ENCODE measurements around the gene IL37. TPM values are rescaled to one million over a fixed set of nuclear protein-coding genes. Genes with fewer than 3 reads are reported as not detected.

IL37 gene
- total RNA-seq (2014; rRNA removed; shearing (Covaris generic); ENCODE audit: low replicate concordance): not detected in 2 replicates

GRCh38 chr2:112910865-112911264, at the start of gene IL37:
Gene IL37, plus strand, starts transcription at chr2:112911165. Its CDS starts 1,848 bp downstream, at chr2:112913013.
- Histone ChIP-seq H3K79me2 (ENCODE audit: low read length) (no peaks in the 10 kb centered on the region), H2AFZ (ENCODE audit: low read length) (no peak within 1 kb of the TSS), H3K4me2 (ENCODE audit: low read depth, low read length, poor library complexity, severe bottlenecking) (no peak within 1 kb of the TSS), H3K36me3 (ENCODE audit: insufficient read depth, low read length) (no peaks in the 10 kb centered on the region), H4K20me1 (ENCODE audit: insufficient read depth, low read depth, low read length) (no peaks in the 10 kb centered on the region), H3K27me3 (ENCODE audit: low read length) (no peaks in the 10 kb centered on the region), H3K9me3 (ENCODE audit: low read length) (no peaks in the 10 kb centered on the region), H3K4me3 (ENCODE audit: low read length) (no peak within 1 kb of the TSS), H3K27ac (ENCODE audit: low read length) (no peak within 1 kb of the TSS), H3K4me1 (ENCODE audit: low read length) (no peaks in the 10 kb centered on the region), H3K9me2 (replicated peaks; ENCODE audit: insufficient read depth, low read length) (no peaks in the 10 kb centered on the region), H3K9ac (ENCODE audit: low read length) (no peak within 1 kb of the TSS)
- no peak for DNase-seq

- no peaks in the 10 kb centered on the region for H3K27me3 ChIP-seq (ENCODE audit: low read length)
- no peak overlapping the region for H3K4me2 ChIP-seq (ENCODE audit: low read depth, low read length, poor library complexity, severe bottlenecking)
- H2AFZ ChIP-seq (ENCODE audit: low read length): no peak overlapping the region
- no peak for DNase-seq
- H3K79me2 ChIP-seq (ENCODE audit: low read length): no peaks in the 10 kb centered on the region
- H3K27ac ChIP-seq (ENCODE audit: low read length): no peak overlapping the region
- no peak overlapping the region for H3K4me3 ChIP-seq (ENCODE audit: low read length)
- H3K9me2 ChIP-seq (replicated peaks; ENCODE audit: insufficient read depth, low read length): no peaks in the 10 kb centered on the region
- H3K9me3 ChIP-seq (ENCODE audit: low read length): peaks cover 3% of the 10 kb centered on the region; the same call in 1 of the 2 replicates
- no peaks in the 10 kb centered on the region for H4K20me1 ChIP-seq (ENCODE audit: insufficient read depth, low read depth, low read length)
- H3K36me3 ChIP-seq (ENCODE audit: insufficient read depth, low read length): no peaks in the 10 kb centered on the region
- no peak overlapping the region for H3K9ac ChIP-seq (ENCODE audit: low read length)
- H3K4me1 ChIP-seq (ENCODE audit: low read length): no peaks in the 10 kb centered on the region
Observed at GRCh38 chr2:112864072-112864471, 46.9 kb upstream of the IL37 start.

GRCh38 chr2:112866128-112866835, 44.7 kb upstream of the IL37 start:
- H3K9ac ChIP-seq (ENCODE audit: low read length): no peak overlapping the region
- no peaks in the 10 kb centered on the region for H4K20me1 ChIP-seq (ENCODE audit: insufficient read depth, low read depth, low read length)
- no peaks in the 10 kb centered on the region for H3K36me3 ChIP-seq (ENCODE audit: insufficient read depth, low read length)
- H3K9me3 ChIP-seq (ENCODE audit: low read length): no peaks in the 10 kb centered on the region
- no peak overlapping the region for H2AFZ ChIP-seq (ENCODE audit: low read length)
- no peak for DNase-seq
- no peak overlapping the region for H3K27ac ChIP-seq (ENCODE audit: low read length)
- no peaks in the 10 kb centered on the region for H3K27me3 ChIP-seq (ENCODE audit: low read length)
- no peaks in the 10 kb centered on the region for H3K79me2 ChIP-seq (ENCODE audit: low read length)
- no peaks in the 10 kb centered on the region for H3K4me1 ChIP-seq (ENCODE audit: low read length)
- H3K9me2 ChIP-seq (replicated peaks; ENCODE audit: insufficient read depth, low read length): no peaks in the 10 kb centered on the region
- H3K4me2 ChIP-seq (ENCODE audit: low read depth, low read length, poor library complexity, severe bottlenecking): no peak overlapping the region
- no peak overlapping the region for H3K4me3 ChIP-seq (ENCODE audit: low read length)

DNA sequence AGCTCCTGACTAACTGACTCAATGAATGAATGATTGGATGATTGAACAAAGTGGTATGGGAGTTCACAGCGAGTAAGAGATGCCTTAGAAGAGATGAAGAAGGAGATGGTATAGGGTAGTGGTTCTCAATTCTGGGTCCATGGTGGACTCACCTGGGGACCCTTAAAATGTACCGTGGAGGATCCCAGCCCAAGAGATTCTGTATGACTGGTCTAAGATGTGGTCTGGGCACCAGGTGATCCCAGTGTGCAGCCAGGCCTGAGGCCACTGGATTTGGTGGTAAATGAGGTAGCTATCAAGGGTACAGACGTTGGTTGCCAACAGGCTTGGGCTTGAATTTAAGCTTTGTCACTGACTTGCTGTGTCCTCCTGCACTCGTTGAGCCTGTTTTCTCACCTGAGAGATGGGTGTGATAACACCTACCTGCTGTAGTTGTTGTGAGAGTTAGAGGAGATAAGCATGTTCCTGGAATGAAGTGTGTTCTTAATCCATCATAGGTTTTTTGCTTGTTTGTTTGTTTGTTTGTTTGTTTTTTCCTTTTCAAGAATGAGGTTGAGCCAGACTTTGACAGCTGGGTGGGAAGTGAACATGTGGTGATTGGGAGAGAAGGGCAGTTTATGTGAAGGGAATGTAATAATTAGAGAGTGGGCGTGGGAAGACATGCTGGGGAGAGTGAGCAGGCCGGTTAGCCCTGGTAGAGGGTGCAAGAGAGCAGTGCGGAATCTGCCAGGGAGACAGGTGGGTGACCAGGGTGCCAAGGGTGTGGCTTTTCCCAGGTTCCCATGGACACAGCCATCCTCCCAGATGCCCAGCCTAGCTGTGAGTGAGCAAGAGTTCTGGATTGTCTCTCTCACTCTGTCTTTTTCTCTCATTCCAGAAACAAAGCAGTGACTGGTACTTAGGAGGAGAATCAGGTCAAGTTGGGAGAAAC, 43.0 kb upstream of the IL37 start:
- no peak for DNase-seq
- Histone ChIP-seq H3K36me3 (ENCODE audit: insufficient read depth, low read length) (no peaks in the 10 kb centered on the region), H2AFZ (ENCODE audit: low read length) (no peak overlapping the region), H3K79me2 (ENCODE audit: low read length) (no peaks in the 10 kb centered on the region), H3K27ac (ENCODE audit: low read length) (no peak overlapping the region), H3K4me3 (ENCODE audit: low read length) (no peak overlapping the region), H3K4me2 (ENCODE audit: low read depth, low read length, poor library complexity, severe bottlenecking) (no peak overlapping the region), H3K9me2 (replicated peaks; ENCODE audit: insufficient read depth, low read length) (no peaks in the 10 kb centered on the region), H3K4me1 (ENCODE audit: low read length) (no peaks in the 10 kb centered on the region), H3K9ac (ENCODE audit: low read length) (no peak overlapping the region), H3K9me3 (ENCODE audit: low read length) (no peaks in the 10 kb centered on the region), H4K20me1 (ENCODE audit: insufficient read depth, low read depth, low read length) (no peaks in the 10 kb centered on the region), H3K27me3 (ENCODE audit: low read length) (no peaks in the 10 kb centered on the region)

- H3K4me1 ChIP-seq (ENCODE audit: low read length): no peaks in the 10 kb centered on the region
- H3K9ac ChIP-seq (ENCODE audit: low read length): no peak overlapping the region
- no peaks in the 10 kb centered on the region for H3K36me3 ChIP-seq (ENCODE audit: insufficient read depth, low read length)
- no peaks in the 10 kb centered on the region for H3K9me3 ChIP-seq (ENCODE audit: low read length)
- H3K4me3 ChIP-seq (ENCODE audit: low read length): no peak overlapping the region
- no peak overlapping the region for H3K27ac ChIP-seq (ENCODE audit: low read length)
- no peak overlapping the region for H2AFZ ChIP-seq (ENCODE audit: low read length)
- no peaks in the 10 kb centered on the region for H3K79me2 ChIP-seq (ENCODE audit: low read length)
- no peaks in the 10 kb centered on the region for H3K9me2 ChIP-seq (replicated peaks; ENCODE audit: insufficient read depth, low read length)
- no peaks in the 10 kb centered on the region for H4K20me1 ChIP-seq (ENCODE audit: insufficient read depth, low read depth, low read length)
- no peak for DNase-seq
- no peaks in the 10 kb centered on the region for H3K27me3 ChIP-seq (ENCODE audit: low read length)
- no peak overlapping the region for H3K4me2 ChIP-seq (ENCODE audit: low read depth, low read length, poor library complexity, severe bottlenecking)
Observed at GRCh38 chr2:112869258-112869842, 41.6 kb upstream of the IL37 start.

DNA sequence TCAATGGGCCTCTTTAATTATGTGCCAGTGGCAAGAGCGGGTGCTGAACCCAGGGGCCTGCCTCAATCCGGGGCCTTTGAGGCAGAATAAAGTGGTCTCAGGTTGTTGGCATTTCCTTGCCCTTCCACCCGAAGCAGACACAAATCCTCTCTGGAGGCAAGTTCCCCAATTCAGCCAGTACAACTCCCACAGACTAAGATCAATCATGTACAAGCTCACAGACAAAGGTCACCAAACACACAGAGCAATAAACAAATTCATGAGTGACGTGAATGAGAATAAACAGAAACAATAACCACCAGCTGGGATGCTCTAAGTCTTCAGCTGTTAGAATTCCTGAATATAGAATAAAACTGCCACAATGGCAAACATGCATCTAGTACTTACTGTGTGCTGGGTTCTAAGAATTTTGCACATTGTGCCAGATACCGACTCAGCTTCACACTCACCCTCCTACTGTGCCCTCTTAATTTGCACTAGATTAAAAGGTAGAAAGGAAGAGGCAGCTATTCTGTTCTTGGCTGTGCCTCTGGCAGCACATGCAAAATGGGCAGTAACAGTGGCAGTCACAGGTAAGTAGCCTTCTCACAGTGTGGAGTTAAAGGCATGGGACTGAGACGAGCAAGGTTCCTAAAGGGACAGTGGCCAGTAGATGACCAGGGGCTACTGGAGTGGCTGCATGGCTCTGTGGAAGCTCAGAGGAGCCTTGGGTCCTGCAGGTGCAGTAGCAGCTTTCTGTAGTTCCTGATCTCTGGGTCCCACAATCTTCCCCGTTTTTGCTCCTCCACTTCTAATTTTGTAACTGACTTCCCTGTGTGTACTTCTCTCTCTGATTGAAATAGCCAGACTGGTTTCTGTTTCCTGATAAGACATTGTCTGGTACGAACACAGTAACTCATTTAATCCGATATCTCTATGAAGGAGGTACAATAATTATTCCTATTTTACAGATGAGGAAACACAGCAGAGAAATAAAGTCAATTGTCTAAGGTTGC, 39.8 kb upstream of the IL37 start:
- no peak for DNase-seq
- Histone ChIP-seq H3K36me3 (ENCODE audit: insufficient read depth, low read length) (no peaks in the 10 kb centered on the region), H3K4me1 (ENCODE audit: low read length) (no peaks in the 10 kb centered on the region), H3K79me2 (ENCODE audit: low read length) (no peaks in the 10 kb centered on the region), H3K9me3 (ENCODE audit: low read length) (no peaks in the 10 kb centered on the region), H3K4me2 (ENCODE audit: low read depth, low read length, poor library complexity, severe bottlenecking) (no peak overlapping the region), H2AFZ (ENCODE audit: low read length) (no peak overlapping the region), H3K4me3 (ENCODE audit: low read length) (no peak overlapping the region), H3K9ac (ENCODE audit: low read length) (no peak overlapping the region), H3K9me2 (replicated peaks; ENCODE audit: insufficient read depth, low read length) (no peaks in the 10 kb centered on the region), H4K20me1 (ENCODE audit: insufficient read depth, low read depth, low read length) (no peaks in the 10 kb centered on the region), H3K27ac (ENCODE audit: low read length) (no peak overlapping the region), H3K27me3 (ENCODE audit: low read length) (no peaks in the 10 kb centered on the region)

DNA sequence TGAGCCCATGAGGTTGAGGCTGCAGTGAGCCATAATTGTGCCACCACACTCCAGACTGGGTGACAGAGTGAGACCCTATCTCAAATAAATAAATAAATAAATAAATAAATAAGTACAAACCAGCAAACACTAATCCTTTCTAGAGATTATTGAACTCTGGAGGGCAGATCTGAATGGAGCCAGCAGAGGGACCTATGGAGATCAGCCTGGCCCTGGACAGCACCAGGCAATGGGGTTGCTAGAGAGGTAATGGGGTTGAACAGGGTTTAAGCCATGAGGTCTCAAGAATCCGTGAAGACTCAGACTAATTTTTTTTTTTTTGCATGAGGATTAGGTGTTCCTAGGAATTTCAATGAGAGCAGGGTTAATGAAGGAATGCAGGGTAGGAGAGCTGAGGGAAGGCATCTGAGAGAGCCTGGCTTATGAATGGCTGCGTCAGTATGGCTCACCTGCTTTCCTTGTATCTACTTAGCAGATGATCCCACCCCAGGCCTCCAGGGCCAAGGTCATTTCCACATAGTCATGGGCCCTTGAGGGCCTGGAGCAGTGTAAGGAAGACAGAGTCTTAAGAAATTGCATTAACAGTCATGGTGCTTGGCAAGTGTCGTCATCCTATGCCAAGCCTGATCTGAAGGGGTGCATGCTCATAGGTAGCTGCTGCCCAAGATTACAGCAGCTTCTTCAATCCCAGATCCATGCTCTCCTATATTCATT, 34.6 kb upstream of the IL37 start:
- H3K27ac ChIP-seq (ENCODE audit: low read length): no peak overlapping the region
- H3K4me2 ChIP-seq (ENCODE audit: low read depth, low read length, poor library complexity, severe bottlenecking): no peak overlapping the region
- H3K9ac ChIP-seq (ENCODE audit: low read length): no peak overlapping the region
- DNase-seq: peak; percentile 45
- H3K79me2 ChIP-seq (ENCODE audit: low read length): no peaks in the 10 kb centered on the region
- H3K9me3 ChIP-seq (ENCODE audit: low read length): no peaks in the 10 kb centered on the region
- no peaks in the 10 kb centered on the region for H3K4me1 ChIP-seq (ENCODE audit: low read length)
- H4K20me1 ChIP-seq (ENCODE audit: insufficient read depth, low read depth, low read length): no peaks in the 10 kb centered on the region
- no peaks in the 10 kb centered on the region for H3K9me2 ChIP-seq (replicated peaks; ENCODE audit: insufficient read depth, low read length)
- H3K36me3 ChIP-seq (ENCODE audit: insufficient read depth, low read length): no peaks in the 10 kb centered on the region
- H3K4me3 ChIP-seq (ENCODE audit: low read length): no peak overlapping the region
- H2AFZ ChIP-seq (ENCODE audit: low read length): no peak overlapping the region
- no peaks in the 10 kb centered on the region for H3K27me3 ChIP-seq (ENCODE audit: low read length)

Measured in Karpas-422 (cell line).